GM12892 (cell line): ENCODE results near the gene CYP27C1.

Source experiments
- POLR2A ChIP-seq: IDR thresholded peaks from 2 replicates; pipeline ENCODE4 v1.6.1; 2011; ENCODE audit warnings: low read depth, low read length, control low read depth
- POLR2AphosphoS5 ChIP-seq: IDR thresholded peaks from 2 replicates; pipeline ENCODE4 v1.6.1; 2011; ENCODE audit warnings: low read depth, low read length, control low read depth
- TAF1 ChIP-seq: IDR thresholded peaks from 2 replicates; pipeline ENCODE4 v1.6.1; 2011; ENCODE audit warnings: low read depth, mild to moderate bottlenecking, control low read depth, low read length, borderline replicate concordance

GRCh38 chr2:127142663-127143630 lies 77.2 kb downstream of the CYP27C1 start:
- TF ChIP-seq POLR2A = no peak
- no peak for TF ChIP-seq POLR2AphosphoS5
- no peak for TF ChIP-seq TAF1
